Activated CD4-positive, CD25-positive, alpha-beta regulatory T cell treated with anti-CD3 and anti-CD28 coated beads, Interleukin-2, amount 50 U/mL, for 24 hours (primary cell): ENCODE results near the gene SLC43A3.
"Not testable (repeated sequence)": the region's sequence is repeated elsewhere in the genome, so short reads cannot be mapped to it uniquely, and the experiment has no call there.

ENCODE experiments used
- ATAC-seq, 2 donors: fragments of 150-1000 bp; cut with Tn5 transposase; one replicate each; pipeline ENCODE4 v1.10.0; 2021; ENCODE audit warnings: mild to moderate bottlenecking in 1 of 2, moderate library complexity in 1 of 2

SLC43A3 gene

DNA sequence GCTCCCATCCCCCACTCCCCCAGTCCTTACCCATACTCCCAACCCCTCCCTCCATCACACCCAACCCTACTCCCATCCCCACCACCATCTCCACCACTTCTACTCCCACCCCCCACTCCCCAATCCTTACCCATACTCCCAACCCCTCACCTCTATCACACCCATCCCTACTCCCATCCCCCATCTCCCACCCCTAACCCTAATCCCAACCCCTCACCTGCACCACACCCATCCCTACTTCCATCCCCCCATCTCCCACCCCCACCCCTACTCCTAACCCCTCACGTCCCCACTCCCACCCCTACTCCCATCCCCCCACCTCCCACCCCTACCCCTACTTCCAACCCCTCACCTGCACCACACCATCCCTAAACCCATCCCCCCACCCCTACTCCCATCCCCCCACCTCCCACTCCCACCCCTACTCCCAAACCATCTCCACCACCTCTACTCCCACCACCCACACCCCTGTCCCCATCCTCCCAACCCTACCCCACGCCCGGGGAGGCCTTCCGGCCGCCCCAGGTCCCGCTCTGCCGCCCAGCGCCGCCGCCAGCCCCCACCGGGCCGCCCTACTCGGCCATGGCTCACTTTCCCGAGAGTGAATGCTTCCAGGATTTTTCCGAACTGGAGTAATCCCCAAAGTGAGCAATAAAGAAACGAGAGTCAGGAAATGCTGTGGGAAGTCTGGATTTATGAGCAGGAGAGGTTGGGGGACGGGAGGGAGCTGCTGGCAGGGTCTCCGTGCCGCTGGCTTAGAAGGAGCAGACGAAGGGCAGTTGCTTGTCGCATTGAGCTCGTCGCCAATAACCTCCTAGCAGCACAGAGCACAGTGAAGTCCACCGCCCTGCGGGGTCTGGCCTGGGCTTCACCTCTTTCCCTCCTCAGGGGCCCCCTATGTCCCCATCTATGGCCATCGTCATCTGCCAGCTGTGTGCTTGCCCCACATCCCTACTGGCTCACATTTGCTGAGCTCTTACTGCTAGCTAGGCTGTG lies 50.5 kb downstream of the SLC43A3 start:
- no peak for ATAC-seq

DNA sequence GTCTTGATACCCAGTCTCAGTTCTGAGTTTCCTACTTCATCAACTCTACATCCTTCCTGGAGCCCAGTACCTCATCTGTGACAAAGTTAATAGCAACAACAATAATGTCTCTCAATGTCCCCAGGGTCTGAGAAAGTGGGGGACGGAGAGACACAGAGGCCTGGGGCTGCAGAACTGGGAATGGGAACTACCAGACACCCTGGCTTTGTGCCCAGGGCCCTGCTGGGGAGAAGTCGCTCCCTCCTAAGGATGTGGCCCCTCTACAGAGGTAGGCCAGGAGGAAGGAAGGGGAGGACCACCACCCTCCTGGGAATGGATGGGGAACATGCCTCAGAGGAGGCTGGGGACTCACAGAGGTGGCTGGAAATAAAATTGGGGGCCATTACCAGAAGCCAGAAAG lies 51.4 kb downstream of the SLC43A3 start:
- no peak for ATAC-seq

DNA sequence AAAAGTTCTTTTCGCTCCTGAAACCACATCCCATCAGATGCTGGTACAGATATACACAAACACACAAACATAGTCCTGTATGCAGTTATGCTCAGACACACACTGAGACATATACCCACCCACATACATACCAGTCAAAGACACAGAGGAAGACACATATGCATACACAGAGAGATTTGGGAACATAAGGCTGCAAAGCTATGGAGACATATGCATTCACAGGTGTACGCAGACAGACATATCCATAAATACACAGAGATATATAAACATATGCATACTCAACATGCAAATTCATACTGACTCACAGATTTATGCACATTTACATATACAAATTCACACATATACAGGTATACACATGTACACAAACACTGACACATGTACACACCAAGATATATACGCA lies 52.0 kb downstream of the SLC43A3 start:
- ATAC-seq, result no peak

DNA sequence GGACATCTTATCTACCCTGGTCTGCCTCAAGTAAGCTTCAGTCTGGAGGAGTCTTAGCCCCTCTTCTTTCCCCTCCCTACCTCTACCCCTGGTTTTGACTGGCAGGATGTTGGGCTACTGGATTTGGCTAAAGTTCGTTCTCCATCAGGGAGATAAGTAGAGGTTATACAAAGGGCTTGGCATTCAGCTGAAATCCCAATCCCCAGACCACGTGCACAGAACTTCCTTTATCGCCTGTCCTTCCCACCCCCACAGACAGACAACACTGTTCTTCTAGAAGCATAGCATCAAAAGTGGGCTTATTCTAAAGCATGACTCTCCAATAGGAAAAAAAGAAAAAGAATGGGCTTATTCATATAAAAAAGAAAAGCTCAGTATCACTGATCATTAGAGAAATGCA lies 53.8 kb downstream of the SLC43A3 start:
- no peak for ATAC-seq

DNA sequence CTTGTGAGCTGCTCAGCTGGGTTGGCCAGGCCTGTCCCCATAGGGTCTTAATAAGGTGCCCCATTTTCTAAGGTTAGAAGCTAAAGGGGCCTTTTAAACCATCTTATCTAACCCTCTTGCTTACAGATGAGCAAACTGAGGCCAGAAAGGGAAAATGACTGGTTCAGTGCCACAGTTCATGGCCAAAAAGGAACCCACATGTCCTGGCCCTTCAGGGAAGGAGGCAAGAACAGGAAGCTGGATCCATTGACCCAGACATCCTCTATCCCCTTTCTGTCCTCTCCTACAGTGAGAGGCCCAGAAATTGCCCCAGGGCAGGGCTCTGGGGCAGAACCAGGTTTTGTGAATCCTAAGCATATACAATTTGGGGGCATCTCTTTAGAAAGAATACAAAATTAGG lies 56.0 kb downstream of the SLC43A3 start:
- ATAC-seq, result no peak

DNA sequence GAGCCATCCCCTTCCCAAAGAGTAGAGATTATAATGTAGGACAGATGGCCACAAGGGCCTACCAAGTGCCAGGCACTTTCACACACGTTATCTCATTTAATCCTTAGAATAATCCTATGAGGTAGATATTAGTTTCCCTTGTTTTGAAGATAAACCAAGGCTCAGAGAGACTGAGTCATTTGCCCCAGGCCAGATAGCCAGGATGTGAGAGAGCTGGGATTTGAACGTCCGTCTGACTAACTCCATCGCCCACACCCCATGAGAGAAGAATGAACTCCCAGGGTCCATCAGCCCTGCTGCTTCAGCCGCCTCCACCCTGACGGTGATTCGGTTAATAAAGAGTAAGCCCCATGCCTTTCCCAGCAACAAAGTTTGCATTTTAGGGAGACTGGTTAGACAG lies 56.7 kb downstream of the SLC43A3 start:
- ATAC-seq, result no peak

DNA sequence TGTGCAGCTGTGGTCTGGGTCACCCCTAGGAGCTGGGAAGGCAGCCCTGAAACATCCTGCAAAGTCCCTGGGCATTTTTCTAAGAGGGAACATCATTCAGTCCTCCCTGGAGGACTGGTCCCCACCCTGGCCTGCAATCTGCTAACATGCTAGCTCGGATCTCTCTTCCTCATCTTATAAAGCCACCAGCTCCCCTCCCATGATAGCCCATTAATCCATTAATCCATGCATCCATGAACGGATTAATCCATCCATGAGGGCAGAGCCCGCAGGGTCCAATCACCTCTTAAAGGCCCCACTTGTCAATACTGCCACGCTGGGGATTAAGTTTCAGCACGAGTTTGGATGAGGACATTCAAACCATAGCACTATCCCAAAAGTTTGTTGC lies 58.1 kb downstream of the SLC43A3 start:
- no peak for ATAC-seq

DNA sequence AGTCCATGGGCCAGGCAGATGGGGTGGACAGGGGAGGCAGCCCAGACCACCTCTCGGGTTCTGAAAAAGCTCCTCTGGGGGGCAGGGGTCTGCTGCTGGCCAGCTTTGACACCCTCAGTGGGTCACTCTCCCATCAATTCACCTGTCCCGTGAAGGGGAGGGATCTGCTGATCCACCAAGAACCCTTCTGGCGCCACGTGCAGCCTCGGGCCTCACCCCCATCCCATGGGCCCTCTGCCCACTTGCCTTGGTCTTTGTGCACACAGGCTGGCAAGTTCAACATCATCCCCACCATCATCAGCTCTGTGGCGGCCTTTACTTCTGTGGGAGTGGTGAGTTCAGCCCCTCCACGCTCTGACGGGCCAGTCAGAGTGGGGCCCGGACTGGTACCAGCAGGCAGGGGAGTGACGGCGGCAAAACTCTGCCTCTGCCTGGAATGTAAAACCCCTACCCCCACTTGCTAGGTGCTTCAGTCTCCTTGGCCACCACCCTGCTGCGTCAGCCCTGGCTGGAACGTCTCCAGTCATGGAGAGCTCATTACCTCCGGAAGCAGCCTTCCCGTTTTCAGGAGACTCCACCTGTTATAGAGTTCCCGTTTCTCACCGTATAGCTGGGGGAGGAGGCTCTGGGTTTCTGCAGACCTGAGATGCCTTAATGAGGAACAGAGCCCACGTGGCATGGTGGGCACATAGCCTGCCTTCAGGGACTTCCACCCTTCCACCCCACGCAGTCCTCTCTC lies 58.6 kb downstream of the SLC43A3 start:
- ATAC-seq, result no peak

DNA sequence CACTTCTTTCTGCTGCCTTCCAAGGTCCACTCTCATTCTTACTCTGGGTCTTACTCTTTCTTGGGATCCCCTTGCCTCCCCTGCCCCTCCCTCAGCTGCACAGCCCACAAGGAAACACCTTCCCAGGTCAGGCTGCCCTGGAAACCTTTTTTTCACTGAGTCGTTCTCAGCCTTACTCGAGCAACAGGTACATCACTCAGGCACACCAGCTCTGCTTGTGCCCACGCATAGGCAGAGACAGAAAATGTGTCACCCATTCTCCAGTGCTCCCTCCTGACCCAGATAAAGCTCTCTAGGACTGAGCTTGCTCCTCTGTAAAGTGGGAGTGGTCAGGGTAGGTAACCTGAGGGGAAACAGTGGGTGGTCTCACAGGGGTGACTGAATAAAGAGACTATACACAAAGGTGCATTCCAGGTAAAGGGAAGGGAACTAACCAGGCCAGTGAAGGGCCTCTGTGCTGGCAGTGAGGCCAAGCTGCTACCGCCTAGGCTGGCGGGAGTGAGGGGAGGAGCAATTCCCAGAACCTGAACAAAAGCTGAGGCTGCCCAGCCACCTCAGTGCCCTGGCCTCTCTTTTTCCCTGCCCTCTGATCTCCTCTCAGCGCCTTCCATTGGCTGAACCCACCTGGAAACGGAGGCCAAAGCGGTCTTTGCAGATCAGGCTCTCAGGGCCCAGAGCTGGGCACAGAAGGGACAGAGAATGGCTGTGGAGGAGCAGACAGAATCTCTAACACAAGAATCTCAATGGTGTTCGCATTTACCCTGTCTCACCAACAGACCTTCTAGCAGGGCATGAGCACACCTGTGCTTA lies 61.9 kb downstream of the SLC43A3 start:
- ATAC-seq, result no peak

DNA sequence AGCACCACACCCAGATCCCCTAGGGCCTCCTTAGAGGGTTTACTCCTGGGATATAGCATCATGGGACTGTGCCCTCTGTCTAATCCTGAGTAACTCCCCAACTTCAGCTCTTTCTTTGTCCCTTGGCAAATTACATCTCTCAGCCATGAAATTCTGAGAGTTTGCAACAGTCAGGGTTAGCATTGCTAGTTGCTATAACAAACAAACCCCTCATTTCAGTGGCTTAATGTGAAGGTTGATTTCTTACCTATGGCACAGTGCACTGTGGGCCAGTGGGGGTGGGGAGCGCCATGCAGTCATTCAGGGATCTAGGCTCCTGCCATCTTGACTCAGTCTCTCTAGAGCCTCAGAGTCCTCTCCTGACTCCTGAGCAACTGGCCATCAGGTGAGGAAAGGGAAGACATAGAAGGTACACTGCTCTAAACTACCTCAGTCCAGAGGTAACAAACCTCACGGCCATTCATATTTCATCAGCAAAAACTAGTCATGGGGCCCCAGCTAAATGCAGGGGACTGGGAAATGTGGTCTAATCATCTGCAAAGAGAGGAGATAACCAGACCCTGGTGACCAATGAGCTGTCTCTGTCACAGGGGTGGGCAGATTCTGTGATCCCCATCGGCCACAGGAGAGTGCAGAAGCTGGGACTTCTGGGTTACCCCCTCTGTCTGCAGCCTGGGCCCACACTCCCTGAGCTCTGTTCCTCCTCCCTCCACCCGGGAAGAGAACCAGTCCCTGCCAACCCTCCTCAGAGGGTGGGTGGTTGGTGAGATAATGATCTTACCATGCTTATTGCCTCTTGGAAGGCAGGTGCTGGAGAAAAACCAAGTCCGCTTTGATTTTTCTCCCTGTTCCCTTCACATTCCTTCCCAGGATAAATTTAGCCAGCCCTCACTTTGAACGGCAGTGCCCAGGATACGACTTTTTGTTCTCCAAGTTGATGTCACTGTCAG lies 63.5 kb downstream of the SLC43A3 start:
- no peak for ATAC-seq

DNA sequence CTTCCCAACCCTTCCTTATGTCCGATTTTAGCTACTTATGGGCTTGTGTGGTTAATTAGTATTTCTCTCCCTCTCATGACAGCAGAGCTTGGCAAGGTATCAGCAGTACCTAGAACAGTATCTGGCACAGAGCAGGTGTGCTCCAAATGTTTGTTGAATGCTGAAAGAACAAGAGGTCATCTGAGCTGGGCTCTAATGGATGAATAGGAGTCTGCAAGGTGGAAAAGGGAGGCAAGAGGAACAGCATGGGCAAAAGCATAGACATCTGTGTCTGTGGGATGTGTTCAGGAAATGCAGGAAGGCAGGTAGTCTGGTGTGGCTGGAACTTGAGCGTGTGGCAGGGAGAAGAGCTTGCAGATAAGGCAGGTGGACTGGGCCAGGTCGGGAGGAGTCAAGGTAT lies 65.0 kb downstream of the SLC43A3 start:
- ATAC-seq, result no peak

DNA sequence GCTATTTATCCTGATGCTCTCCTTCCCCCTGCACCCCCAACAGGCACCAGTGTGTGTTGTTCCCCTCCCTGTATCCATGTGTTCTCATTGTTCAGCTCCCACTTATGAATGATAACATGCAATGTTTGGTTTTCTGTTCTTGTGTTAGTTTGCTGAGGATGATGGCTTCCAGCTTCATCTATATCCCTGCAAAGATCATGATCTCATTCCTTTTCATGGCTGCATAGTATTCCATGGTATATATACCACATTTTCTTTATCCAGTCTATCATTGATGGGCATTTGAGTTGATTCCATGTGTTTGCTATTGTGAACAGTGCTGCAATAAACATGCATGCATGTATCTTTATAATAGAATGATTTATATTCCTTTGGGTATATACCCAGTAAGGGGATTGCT lies 65.5 kb downstream of the SLC43A3 start:
- not testable (repeated sequence) for ATAC-seq

DNA sequence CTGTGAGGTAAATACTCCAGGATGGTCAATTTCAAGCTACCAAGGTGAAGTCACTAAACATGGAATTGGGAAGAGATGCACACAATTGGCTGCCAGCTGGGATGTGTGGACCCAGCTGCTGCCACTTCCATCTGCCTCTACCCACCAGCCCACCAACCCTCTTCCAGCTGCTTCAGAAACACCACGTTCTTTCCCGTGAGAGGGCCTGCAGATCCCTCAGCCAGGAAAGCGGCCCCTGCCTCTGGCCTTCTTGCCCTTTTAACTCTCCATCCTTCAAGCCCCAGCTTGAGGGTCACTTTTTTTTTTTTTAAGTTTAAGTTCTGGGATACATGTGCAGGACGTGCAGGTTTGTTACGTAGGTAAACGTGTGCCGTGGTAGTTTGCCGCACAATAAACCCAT lies 65.9 kb downstream of the SLC43A3 start:
- ATAC-seq, result no peak

DNA sequence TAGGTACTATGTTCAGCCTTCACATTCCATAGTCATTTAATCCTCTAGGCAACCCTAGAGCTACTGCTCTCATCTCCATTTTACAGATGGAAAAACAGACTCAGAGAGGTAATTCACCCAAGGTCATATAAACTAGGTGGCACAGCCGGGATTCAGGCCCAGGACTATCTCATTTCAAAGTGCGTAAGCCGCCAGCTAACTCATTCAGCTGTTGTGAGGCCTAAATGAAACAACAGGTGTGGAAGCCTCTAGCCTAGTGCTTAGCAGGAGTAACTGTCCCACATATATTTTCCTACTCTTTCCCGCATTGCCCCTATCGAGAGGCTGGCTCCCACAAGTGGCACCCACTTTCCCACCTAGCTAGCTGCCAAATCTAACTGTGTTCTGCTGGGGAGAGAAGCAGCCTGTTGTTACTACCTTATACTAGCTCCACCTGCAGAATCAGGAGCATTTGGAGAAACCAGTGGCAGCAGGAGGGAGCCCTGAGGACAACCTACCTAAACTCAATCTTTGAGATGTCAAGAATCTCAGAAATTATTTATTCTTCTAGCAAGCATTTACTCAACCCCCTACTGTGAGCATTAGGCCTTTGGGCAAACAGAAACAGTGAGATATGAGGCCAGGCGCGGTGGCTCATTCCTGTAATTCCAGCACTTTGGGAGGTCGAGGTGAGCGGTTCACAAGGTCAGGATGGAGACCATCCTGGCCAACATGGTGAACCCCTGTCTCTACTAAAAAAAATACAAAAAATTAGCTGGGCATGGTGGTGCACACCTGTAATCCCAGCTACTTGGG lies 66.8 kb downstream of the SLC43A3 start:
- ATAC-seq, result no peak

DNA sequence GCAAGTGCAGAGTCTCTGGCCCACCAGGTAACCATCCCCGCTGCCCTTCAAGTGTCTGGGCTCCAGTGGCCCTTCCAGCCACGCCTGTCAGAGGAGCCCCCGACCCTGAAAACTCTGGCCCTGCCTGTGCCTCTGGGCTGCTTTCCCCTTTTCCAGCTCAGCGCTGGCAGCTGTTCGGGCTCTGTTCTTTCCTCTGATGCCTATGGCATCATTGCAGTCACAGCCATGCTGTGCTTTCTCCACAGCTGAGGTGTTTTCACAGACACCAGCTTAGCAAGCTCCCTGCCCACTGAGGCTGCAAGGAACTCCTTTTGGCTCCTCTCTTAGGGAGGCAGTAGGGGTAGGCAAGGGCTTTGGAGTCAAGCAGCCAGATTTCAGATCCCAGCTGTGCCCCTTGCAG lies 67.5 kb downstream of the SLC43A3 start:
- ATAC-seq, result no peak

DNA sequence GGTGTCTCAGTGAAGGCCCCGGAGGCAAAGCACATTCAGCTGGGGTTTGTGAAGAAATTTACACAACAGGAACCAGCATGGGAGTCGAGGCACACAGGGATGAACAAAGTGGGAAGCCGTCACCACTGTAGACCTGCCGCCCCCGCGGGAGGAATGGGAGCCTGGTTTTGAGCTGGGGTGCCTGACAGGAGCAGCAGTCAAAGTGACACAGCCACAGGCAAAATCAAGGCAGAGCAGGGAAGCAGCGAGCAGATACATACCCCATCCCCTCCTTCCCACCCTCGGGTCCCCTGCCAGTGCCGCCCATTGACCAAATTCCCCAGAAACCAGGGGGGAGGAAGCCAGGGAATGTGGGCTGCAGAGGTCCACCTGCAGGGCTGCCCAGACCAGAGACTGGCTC lies 67.9 kb downstream of the SLC43A3 start:
- ATAC-seq, result no peak

DNA sequence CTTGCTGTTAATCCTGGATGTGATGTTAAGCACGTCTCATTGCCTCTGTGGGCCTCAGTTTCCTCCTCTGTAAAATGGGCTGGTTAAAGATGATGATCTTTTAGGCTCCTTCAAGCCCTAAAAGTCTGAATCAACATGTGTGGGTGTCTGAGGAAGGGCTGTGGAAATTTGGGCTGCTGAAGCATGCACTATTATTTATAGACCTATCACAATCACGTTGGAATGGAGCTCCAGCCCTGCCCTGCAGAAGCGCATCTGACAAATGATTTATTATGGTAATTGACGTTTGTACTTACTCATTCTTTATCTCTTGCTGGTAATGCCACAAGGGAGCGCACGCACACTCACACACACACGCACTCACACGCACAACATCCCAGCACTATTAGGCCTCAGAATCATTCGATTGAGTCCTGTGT lies 68.4 kb downstream of the SLC43A3 start:
- ATAC-seq, result no peak

DNA sequence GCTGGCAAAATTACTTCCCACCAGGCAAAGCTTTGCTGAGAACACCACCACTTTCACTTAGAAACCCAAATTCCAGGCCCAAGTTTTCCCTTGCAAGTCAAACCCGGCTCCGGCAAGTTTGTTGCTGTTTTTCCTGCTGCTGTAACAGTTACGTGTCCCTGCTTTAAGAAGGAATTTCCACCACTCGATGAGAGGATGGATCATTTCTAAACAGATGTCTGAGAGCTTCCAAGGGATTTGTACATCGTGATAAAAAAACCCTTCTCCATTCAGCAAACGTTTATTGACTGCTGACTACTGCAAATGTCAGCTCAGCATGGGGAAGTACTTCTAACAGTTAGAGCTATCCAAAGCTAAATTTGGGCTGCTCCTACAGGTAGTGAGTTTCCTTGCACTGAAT lies 69.1 kb downstream of the SLC43A3 start:
- ATAC-seq, result no peak

DNA sequence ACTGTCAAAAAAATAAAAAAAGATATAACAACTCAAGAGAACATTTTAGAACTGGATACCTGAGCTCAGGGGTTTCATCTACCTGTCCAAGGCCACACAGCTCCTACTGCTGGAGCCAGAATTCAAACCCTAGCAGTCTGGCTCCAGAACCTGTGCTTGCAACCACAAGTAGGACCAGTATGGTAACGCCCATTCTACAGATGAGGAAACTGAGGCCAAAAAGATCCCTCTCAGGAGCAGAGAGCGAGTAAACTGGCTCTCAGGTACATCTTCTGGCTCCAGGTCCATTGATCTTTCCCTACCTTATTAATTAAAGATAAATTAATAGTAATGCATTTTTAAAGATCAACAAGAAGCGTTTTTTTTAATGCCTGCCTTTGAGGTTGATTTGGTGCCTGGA lies 69.6 kb downstream of the SLC43A3 start:
- no peak for ATAC-seq
